Epithelial cell of proximal tubule (primary cell): Measurements from ENCODE around the gene GNAZ. TPM values are rescaled to one million over a fixed set of nuclear protein-coding genes. Genes with fewer than 3 reads are reported as not detected.

Experiments
- DNase-seq: peaks from one replicate; pipeline ENCODE4 v3.0.0-alpha.2; 2011; ENCODE audit warnings: low read depth
- H3K4me3 ChIP-seq: 2 replicates; pipeline ENCODE4 v1.5.1; 2011; ENCODE audit warnings: low read depth, mild to moderate bottlenecking, low read length
- total RNA-seq: library from RNA; depleted of rRNA; stranded (reverse); fragments of >200 nt; gene quantifications from 2 replicates; pipeline ENCODE4 v1.2.3, GENCODE V29; 2015
- TF ChIP-seq, protein P1 (sequence below): conservative IDR thresholded peaks from 2 replicates; pipeline ENCODE4 v1.5.1; 2012; ENCODE audit warnings: low read depth, mild to moderate bottlenecking, low read length

The GNAZ gene
- total RNA-seq, 1 donor from 2014 or later = 10.3 TPM

DNA sequence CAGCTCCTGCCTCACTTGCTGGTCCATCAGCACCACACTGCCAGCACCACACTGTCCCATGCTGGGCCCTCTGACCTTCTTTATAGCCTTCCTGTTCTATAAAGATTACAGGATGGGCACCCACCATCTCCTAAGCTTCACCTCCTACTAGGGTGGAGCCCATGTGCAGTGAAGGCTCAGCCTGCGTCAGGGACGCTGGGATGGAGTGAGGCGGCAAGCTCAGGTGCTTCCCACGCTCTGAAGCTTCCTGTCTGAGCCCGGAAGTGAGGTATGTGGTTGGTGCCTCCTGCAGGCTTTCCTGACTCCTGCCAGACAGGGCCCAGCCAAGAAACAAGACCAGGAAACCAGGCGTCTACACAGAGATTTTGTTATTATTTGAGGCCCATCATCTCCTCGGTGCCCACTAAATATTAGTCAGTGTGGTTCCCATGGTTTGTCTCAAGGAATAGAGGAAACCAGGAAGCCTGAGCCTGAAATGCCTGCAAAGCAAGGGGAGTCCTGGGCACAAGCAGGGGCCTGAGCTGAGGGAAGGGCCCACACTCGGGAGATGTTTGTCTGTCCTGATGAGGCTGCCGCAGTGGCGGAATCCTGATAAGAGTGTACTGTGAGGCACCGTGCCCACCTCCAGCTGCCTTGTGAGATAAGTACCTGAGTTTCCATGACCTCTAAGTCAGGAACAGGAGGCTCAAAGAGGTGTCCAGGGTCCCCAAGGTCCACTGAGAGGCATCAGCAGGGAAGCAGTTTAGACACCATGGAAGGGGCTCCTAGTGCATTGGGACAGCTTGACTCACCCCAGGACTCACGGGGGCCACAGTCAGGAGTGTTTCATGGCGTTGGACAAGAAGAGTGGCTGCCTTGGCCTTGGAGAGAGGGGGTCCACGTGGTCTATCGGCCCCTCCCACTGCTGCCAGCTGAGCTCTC, 49.4 kb downstream of the GNAZ start:
- TF ChIP-seq, protein P1, sequence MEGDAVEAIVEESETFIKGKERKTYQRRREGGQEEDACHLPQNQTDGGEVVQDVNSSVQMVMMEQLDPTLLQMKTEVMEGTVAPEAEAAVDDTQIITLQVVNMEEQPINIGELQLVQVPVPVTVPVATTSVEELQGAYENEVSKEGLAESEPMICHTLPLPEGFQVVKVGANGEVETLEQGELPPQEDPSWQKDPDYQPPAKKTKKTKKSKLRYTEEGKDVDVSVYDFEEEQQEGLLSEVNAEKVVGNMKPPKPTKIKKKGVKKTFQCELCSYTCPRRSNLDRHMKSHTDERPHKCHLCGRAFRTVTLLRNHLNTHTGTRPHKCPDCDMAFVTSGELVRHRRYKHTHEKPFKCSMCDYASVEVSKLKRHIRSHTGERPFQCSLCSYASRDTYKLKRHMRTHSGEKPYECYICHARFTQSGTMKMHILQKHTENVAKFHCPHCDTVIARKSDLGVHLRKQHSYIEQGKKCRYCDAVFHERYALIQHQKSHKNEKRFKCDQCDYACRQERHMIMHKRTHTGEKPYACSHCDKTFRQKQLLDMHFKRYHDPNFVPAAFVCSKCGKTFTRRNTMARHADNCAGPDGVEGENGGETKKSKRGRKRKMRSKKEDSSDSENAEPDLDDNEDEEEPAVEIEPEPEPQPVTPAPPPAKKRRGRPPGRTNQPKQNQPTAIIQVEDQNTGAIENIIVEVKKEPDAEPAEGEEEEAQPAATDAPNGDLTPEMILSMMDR = no peak
- no peak for DNase-seq
- H3K4me3 ChIP-seq = no peak overlapping the region

DNA sequence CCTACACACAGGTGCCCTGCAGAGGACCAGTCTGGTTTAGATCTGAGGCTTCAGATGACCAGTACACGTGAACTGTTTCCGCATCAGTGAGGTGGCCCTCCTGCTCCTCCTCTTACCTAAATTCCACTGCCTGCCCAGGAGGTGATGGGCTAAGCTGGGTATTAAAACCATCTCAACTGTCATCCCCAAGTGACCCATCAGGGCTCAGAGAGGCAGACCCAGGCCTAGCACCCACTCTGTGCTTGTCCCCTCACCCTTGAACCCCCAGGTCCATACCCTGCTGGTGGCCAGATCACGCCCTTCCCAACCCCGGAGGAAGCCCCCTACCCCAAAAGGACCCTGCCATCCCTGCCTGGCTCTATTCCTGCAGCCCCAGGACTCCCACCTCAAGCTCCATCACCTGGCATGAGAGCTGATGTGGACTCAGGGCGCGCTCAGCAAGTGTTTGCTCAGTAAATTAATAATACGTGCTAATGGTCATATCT, 50.1 kb downstream of the GNAZ start:
- no peak overlapping the region for H3K4me3 ChIP-seq
- no peak for DNase-seq
- TF ChIP-seq, protein P1 = no peak

DNA sequence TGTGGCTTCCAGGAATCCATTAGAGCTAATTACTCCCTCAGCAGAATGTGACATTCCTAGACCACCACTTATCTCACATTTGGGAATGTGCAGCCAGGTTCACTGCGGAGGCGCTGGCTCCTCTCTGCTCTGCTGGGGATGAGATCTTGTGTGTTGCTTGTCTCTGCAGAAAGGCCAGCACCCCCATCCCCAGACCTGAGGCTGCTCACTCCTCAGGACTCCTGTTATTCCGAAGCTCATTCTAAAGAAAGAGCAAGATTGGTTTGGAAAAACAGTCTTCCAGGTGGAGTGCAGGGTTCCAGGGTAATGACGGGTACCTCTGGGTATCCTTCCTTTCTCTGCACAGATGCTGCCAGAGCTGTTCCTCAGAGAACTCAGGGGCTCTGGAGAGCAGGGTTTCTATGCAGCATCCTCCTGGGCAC, 50.7 kb downstream of the GNAZ start:
- TF ChIP-seq, protein P1 = no peak
- DNase-seq = no peak
- no peak overlapping the region for H3K4me3 ChIP-seq

DNA sequence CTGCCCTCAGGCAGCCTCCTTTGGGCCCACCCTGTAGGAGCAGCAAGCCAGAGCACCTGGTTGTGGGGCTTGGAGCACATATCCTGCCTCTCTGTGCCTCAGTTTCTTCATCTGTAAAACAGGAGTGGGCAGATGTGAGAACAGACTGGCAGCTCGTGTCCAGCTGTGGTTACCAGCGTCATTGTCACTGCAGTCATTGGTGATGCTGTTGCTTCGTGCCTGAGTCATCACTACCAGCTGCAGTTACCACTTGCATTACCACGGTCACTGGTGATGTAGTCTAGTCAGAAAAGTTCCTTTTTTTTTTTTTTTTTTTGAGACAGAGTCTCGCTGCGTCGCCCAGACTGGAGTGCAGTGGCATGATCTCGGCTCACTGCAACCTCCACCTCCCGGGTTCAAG, 51.1 kb downstream of the GNAZ start:
- H3K4me3 ChIP-seq = no peak overlapping the region
- DNase-seq = no peak
- TF ChIP-seq, protein P1 = no peak

DNA sequence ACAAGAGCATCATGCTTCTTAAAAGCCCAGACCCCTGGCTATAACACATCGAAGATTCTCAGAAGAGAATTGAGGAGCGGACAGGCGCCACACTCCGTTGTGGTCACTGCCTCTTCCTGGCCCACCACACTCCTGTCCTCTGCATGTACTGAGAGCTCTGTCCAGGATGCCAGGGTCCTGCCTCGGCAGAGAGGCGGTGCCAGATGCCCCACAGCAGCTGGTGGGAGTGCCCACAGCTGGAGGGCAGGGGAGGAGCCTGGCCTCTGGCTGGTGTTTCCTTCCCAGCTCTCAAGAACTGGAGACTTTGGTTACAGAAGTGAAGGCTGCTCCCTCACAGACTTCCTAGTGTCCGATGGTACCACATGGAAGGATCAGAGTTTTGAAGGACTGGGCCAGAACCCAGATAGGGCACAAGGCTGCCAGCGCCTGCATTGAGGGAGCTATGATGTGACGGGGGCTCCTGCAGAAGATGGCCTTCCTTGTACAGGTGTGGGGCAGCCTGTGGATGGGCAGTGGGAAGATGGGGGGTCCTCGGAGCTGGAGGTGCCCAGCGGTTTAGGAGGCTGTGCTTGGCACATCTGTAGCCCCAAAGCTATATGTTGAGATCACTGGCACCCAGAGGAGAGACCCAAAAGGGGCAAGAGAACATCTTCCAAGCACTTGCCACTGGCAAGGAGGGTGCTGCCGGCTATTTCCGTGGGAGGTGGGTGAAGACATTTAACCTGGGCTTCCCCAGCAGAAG, 52.1 kb downstream of the GNAZ start:
- no peak overlapping the region for H3K4me3 ChIP-seq
- TF ChIP-seq, protein P1 = no peak
- DNase-seq = no peak

DNA sequence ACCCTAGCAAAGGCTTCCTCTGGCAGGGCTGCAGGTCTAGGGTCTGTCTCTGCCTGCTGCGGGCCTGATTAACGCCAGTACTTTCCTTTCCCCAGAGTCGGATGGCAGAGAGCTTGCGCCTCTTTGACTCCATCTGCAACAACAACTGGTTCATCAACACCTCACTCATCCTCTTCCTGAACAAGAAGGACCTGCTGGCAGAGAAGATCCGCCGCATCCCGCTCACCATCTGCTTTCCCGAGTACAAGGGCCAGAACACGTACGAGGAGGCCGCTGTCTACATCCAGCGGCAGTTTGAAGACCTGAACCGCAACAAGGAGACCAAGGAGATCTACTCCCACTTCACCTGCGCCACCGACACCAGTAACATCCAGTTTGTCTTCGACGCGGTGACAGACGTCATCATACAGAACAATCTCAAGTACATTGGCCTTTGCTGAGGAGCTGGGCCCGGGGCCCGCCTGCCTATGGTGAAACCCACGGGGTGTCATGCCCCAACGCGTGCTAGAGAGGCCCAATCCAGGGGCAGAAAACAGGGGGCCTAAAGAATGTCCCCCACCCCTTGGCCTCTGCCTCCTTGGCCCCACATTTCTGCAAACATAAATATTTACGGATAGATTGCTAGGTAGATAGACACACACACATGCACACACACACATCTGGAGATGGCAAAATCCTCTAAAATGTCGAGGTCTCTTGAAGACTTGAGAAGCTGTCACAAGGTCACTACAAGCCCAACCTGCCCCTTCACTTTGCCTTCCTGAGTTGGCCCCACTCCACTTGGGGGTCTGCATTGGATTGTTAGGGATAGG, 52.9 kb downstream of the GNAZ start:
- no peak overlapping the region for H3K4me3 ChIP-seq
- TF ChIP-seq, protein P1 = no peak
- DNase-seq = no peak
